HUES6 (cell line): ENCODE data around the gene NRXN3.

Source experiments
- H3K27ac ChIP-seq: 2 replicates; pipeline ENCODE4 v1.7.0; 2013; ENCODE audit warnings: low read depth, mild to moderate bottlenecking, low read length, inconsistent platforms
- H3K27me3 ChIP-seq: 2 replicates; pipeline ENCODE4 v1.6.1; 2013; ENCODE audit warnings: low read length; ENCODE audit not compliant: control insufficient read depth, insufficient read depth
- H3K36me3 ChIP-seq: 2 replicates; pipeline ENCODE4 v1.6.1; 2013; ENCODE audit warnings: low read length; ENCODE audit not compliant: control insufficient read depth, insufficient read depth
- H3K4me1 ChIP-seq: 2 replicates; pipeline ENCODE4 v1.6.1; 2013; ENCODE audit warnings: low read length; ENCODE audit not compliant: control insufficient read depth, insufficient read depth
- H3K4me3 ChIP-seq: 2 replicates; pipeline ENCODE4 v1.5.1; 2013; ENCODE audit warnings: low read depth, low read length
- H3K9ac ChIP-seq: one replicate; pipeline ENCODE4 v1.6.1; 2013; ENCODE audit warnings: mild to moderate bottlenecking, low read length
- H3K9me3 ChIP-seq: 2 replicates; pipeline ENCODE4 v1.6.1; 2013; ENCODE audit warnings: low read depth, low read length; ENCODE audit not compliant: control insufficient read depth, insufficient read depth

NRXN3 gene

DNA sequence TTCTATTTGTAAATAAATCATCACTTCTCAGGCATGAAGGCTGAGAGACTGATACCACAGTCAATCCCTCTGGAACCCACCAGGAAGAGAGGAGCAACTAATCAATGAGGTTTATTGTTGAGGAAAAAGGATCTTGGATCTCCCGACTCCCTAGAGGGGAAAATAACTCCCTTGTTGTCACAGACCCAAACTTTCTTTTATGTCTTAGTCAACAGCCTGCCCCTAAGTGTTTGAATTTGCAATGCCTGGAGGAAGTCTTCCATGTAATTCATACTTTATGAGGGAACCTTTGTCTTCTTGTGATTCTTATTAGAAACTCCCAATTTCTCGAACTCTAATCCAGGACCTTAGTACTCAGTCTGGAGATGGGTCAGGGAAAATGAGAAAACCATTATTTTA, 1235.3 kb downstream of the NRXN3 start:
- H3K4me1 ChIP-seq: peaks cover 19% of the 10 kb centered on the region
- H3K9me3 ChIP-seq: no peaks in the 10 kb centered on the region
- no peaks in the 10 kb centered on the region for H3K36me3 ChIP-seq
- no peaks in the 10 kb centered on the region for H3K27me3 ChIP-seq
- H3K27ac ChIP-seq: no peak overlapping the region
- no peak overlapping the region for H3K4me3 ChIP-seq
- no peak overlapping the region for H3K9ac ChIP-seq

DNA sequence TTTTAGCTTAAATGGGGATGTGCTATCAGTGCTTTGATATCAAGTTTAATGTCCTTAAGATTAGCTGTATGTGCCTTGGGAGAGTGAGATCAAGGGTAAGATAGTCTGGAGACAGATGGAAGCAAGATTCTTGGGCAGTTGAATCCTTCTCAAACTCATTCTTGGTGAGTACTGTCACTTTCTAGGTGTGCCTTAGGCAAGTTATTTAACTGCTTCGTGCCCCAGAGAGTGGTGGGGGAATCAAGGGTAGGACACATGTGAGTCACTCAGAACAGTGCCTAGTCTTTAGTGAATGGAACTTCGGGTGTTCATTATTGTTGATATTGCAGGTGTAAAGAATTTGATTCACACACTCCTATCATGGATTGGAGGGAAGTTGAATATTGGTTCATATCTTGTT, 1237.4 kb downstream of the NRXN3 start:
- Histone ChIP-seq H3K9ac (no peak overlapping the region), H3K27me3 (no peaks in the 10 kb centered on the region), H3K4me3 (no peak overlapping the region), H3K9me3 (no peaks in the 10 kb centered on the region), H3K27ac (no peak overlapping the region), H3K36me3 (no peaks in the 10 kb centered on the region), H3K4me1 (peaks cover 19% of the 10 kb centered on the region)

DNA sequence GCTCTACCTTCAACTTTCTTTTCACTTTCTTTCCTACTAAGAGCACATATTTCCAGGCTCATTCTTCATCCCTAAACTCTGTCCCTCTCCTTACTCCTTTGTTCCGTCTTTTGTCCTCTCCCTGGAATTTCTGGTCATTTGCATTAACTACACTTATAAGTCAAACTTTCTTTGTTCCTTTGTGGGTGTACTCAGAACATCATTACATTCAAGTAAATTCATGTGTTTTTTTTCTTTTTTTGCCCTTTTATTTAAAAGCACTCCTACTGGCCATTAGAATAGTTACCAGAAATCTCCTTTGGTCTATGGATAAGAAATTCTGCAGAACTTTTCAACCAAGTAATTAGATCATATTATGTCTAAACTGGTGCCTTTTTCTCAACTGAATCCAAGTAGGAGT, 1238.5 kb downstream of the NRXN3 start:
- Histone ChIP-seq H3K36me3 (no peaks in the 10 kb centered on the region), H3K27me3 (no peaks in the 10 kb centered on the region), H3K9ac (no peak overlapping the region), H3K4me3 (no peak overlapping the region), H3K4me1 (peaks cover 19% of the 10 kb centered on the region), H3K27ac (no peak overlapping the region), H3K9me3 (no peaks in the 10 kb centered on the region)

DNA sequence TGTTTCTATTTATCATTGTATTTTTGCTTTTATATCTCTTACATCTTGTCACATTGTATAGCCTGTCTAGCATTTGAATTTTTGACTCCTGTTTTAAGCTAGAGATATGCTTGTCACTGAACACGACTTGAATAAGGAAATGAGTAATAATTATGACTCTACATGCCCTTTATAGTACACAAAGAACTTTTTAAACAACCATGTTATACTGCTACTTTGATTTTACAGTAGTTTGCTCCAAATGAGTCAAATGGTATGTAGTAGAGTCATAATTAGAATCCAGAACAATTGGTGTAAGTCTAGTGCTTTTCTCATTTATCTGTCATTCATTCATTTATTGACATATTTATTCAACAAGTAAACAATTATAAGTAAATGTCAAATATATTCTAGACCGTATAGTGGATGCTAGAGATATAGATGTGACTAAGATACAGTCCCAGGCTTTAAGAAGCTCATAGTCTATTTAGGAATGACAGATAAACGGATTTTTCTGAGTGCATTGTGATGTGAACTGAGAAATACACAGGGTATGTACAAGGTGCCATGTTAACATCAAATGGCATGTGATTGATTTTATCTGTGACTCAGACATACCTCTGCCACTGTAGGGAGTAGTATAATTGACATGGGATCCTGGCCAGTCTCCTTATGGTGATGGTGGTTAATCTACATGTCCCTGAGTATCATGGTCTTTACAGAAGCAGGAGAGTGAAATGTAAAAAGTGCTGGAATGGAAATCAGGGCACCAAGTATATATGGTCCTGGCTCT, 1241.4 kb downstream of the NRXN3 start:
- Histone ChIP-seq H3K4me3 (no peak overlapping the region), H3K9ac (no peak overlapping the region), H3K36me3 (no peaks in the 10 kb centered on the region), H3K4me1 (peaks cover 19% of the 10 kb centered on the region), H3K27me3 (no peaks in the 10 kb centered on the region), H3K27ac (no peak overlapping the region), H3K9me3 (no peaks in the 10 kb centered on the region)

DNA sequence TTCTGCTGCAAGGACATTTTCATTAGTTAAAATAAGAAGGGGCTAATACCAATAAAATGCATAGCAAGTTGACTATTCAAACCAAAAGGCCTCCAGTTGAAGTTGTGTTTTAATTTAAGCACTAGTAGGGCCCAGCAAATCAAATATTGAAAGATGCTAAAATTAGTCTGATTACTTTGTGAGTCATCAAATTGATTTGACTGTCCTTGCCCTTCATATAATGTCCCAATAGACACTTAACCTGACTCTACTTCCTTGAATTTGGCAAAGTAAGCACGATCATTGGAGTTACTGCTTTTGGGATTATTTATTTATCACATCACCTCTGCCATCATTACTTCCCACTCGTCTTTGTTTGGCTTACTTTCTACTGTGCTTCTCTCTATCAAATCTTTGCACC, 1242.6 kb downstream of the NRXN3 start:
- Histone ChIP-seq H3K9ac (no peak overlapping the region), H3K9me3 (no peaks in the 10 kb centered on the region), H3K27ac (no peak overlapping the region), H3K4me1 (peaks cover 13% of the 10 kb centered on the region), H3K27me3 (no peaks in the 10 kb centered on the region), H3K36me3 (no peaks in the 10 kb centered on the region), H3K4me3 (no peak overlapping the region)

DNA sequence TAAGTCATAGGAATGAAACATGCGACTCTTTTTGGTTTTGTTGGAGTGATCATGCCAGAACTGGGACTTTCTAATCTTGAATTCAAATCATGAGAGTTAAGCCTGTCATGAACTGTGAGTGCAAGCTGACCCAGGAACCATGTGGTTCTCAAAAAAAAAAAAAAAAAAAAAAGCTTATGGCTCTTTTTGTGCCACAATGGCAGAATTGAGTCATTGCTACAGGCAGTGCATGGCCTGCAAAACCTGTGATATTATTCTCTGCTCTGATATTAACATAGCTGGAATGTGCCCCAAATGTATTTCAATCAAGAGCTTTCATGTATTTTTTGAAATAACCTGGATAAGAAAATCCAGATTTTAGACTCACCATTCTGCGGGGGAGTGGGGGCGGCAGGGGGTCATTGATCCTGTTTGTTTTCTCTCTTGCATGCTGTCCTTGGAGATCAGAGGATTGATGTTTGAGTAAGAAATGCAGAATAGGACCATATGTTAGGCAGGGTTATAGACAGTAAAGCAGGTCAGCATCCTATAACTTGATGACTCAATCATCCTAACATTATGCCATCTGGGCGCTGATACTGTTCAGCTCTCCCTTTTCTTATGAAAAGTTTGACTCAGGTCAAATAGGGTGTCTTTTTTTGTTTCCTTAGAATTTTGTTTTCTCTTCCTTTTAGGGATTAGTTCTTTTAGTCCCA, 1243.7 kb downstream of the NRXN3 start:
- Histone ChIP-seq H3K36me3 (no peaks in the 10 kb centered on the region), H3K9ac (no peak overlapping the region), H3K4me3 (no peak overlapping the region), H3K27me3 (no peaks in the 10 kb centered on the region), H3K4me1 (peaks cover 4% of the 10 kb centered on the region; the same call in 1 of the 2 replicates), H3K9me3 (no peaks in the 10 kb centered on the region), H3K27ac (no peak overlapping the region)

DNA sequence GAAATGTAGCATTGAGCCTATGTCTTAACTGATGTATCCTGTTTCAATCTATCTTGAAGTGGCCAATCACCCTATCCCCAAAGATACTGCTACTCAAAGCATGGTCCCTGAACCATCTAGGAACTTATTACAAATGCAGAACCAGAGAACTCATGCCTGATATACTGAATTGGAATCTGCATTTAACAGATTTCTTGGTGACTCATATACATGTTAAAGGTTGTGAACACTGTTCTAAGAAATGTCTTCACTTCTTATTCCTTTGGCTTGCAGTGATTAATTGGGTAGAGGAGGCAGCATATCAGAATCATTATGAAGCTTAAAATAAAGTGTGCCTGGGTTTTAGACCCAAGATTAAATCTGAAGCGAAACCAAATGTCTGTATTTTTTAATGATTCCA, 1245.6 kb downstream of the NRXN3 start:
- H3K27ac ChIP-seq: no peak overlapping the region
- no peaks in the 10 kb centered on the region for H3K27me3 ChIP-seq
- no peaks in the 10 kb centered on the region for H3K4me1 ChIP-seq
- no peaks in the 10 kb centered on the region for H3K9me3 ChIP-seq
- H3K4me3 ChIP-seq: no peak overlapping the region
- no peak overlapping the region for H3K9ac ChIP-seq
- no peaks in the 10 kb centered on the region for H3K36me3 ChIP-seq

DNA sequence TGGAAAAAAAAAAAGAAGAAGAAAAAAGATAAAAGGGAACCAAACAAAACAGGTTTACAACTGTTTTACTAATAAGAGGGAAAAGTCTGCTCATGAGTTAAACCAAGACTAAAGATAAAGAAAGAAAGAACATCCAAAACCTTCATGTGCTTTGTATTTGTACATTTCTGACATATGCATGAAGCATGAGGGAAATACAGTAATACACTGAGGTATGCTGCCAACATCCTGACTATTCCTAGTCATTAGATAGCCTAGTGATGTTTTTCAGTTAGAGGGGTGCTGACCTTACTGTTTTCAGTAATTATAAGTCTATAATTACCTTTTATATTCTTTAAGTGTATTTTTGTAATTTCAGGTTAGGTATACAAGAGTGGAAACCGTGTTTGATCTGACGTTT, 1247.8 kb downstream of the NRXN3 start:
- H3K9ac ChIP-seq: no peak overlapping the region
- H3K36me3 ChIP-seq: no peaks in the 10 kb centered on the region
- no peaks in the 10 kb centered on the region for H3K9me3 ChIP-seq
- no peak overlapping the region for H3K27ac ChIP-seq
- H3K4me1 ChIP-seq: no peaks in the 10 kb centered on the region
- no peak overlapping the region for H3K4me3 ChIP-seq
- H3K27me3 ChIP-seq: no peaks in the 10 kb centered on the region

DNA sequence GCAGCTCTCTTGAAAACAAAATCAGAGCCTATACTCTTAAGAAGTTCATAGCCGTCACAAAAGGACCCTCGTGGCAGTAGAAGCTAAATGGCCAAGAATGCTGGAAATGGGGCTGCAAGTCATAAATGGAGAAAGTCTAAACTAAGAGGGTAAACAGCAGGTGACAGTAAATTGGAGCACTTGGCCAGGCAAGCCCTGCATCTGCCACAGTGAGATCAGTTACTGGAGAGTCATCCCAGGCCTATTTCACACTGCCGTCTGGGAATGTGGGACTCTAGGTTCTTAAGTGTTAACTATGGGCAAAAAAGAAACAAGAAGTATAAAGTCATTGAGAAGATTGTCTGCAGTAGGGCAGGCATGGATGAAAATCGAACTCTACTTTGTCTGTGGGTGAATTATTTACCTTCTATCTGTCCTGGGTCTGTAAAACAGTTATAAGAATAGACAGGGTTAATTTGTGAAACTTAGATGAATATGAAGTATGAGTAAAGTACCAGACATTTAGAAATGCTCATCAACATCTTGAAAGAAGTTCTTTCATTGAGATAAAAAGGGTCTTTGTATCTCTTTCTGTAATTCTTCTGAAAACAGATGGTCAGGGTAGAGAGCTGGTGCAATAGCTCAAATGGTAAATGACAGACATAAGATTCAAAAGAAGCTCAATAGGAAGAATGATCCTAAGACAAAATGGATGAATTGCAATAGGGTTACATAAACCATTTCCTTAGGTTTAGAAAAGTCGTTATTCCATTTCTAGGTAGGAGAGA, 1248.7 kb downstream of the NRXN3 start:
- no peak overlapping the region for H3K9ac ChIP-seq
- H3K27ac ChIP-seq: no peak overlapping the region
- H3K9me3 ChIP-seq: no peaks in the 10 kb centered on the region
- no peaks in the 10 kb centered on the region for H3K36me3 ChIP-seq
- no peak overlapping the region for H3K4me3 ChIP-seq
- no peaks in the 10 kb centered on the region for H3K27me3 ChIP-seq
- no peaks in the 10 kb centered on the region for H3K4me1 ChIP-seq

DNA sequence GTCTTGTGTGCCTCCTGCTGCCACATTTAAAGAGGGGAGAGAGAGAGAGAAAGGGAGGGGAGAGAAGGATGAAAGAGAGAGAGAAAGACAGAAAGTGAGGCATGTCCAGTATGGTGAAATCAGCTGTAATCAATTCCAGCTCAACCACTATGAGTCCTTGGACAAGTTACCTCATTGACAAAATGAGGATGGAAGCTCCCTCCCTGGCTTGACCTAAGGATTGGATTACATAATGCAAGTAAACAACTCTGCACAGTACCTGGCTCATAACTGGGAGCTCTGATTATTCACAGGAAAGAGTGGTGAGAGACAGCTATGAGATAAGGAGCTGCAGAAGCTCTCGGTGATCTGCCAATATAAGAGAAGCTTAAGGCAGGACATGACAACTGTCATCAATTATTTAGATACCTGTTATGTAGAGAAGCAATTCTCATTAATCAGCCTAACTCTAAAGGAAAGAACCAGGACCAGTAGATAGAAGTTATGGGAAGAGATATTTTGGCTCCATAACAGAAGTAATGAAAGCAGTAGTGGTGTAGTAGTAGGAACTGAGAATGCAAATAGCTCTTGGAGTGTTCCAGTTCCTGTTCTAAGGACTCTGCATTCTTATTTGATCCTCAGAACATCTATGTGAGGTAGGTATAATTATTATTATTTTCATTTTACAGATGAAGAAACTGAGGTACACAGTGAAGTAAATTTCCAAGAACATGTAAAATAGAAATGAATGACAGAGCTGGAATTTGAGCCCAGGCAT, 1249.6 kb downstream of the NRXN3 start:
- no peak overlapping the region for H3K9ac ChIP-seq
- H3K36me3 ChIP-seq: no peaks in the 10 kb centered on the region
- no peaks in the 10 kb centered on the region for H3K9me3 ChIP-seq
- H3K4me3 ChIP-seq: no peak overlapping the region
- H3K4me1 ChIP-seq: no peaks in the 10 kb centered on the region
- no peak overlapping the region for H3K27ac ChIP-seq
- no peaks in the 10 kb centered on the region for H3K27me3 ChIP-seq
